Mesothelial cell of epicardium (in vitro differentiated cells): Measurements from ENCODE around the gene KRTAP9-1. TPM values are rescaled to one million over a fixed set of nuclear protein-coding genes. Genes with fewer than 3 reads are reported as not detected.
"Not testable (repeated sequence)": the region's sequence is repeated elsewhere in the genome, so short reads cannot be mapped to it uniquely, and the experiment has no call there.

Source experiments
- DNase-seq, 2 experiments: peaks; one replicate each; pipeline ENCODE4 v3.0.0; 2021; ENCODE audit warnings: low spot score in 2 of 2; ENCODE audit not compliant: unreplicated experiment in 2 of 2
- H3K27ac Mint-ChIP-seq: 2 replicates; pipeline ENCODE4 v1.8.0; 2021; ENCODE audit warnings: mixed read lengths
- H3K27me3 Mint-ChIP-seq: 2 replicates; pipeline ENCODE4 v1.8.0; 2021; ENCODE audit warnings: low read depth, mixed read lengths
- H3K36me3 Mint-ChIP-seq: 2 replicates; pipeline ENCODE4 v1.8.0; 2021; ENCODE audit warnings: mixed read lengths
- H3K4me1 Mint-ChIP-seq: 2 replicates; pipeline ENCODE4 v1.8.0; 2021; ENCODE audit warnings: mixed read lengths
- H3K4me3 Mint-ChIP-seq: 2 replicates; pipeline ENCODE4 v1.8.0; 2021; ENCODE audit warnings: mild to moderate bottlenecking, moderate library complexity, mixed read lengths
- H3K9me3 Mint-ChIP-seq: 2 replicates; pipeline ENCODE4 v1.8.0; 2021; ENCODE audit warnings: mixed read lengths
- total RNA-seq: library from RNA; stranded (reverse); gene quantifications from 3 replicates; pipeline ENCODE4 v1.2.1, GENCODE V29; 2021
- TF ChIP-seq, protein P1 (sequence below): fragments of 200-600 bp; sonication (generic); IDR thresholded peaks from one replicate; pipeline ENCODE4 v1.5.0; 2021; ENCODE audit warnings: antibody characterized with exemption; ENCODE audit not compliant: unreplicated experiment

KRTAP9-1 gene
- total RNA-seq, 1 donor from 2014 or later, result not detected

GRCh38 chr17:41212524-41213169, 23.0 kb downstream of the KRTAP9-1 start:
- TF ChIP-seq, protein P1, sequence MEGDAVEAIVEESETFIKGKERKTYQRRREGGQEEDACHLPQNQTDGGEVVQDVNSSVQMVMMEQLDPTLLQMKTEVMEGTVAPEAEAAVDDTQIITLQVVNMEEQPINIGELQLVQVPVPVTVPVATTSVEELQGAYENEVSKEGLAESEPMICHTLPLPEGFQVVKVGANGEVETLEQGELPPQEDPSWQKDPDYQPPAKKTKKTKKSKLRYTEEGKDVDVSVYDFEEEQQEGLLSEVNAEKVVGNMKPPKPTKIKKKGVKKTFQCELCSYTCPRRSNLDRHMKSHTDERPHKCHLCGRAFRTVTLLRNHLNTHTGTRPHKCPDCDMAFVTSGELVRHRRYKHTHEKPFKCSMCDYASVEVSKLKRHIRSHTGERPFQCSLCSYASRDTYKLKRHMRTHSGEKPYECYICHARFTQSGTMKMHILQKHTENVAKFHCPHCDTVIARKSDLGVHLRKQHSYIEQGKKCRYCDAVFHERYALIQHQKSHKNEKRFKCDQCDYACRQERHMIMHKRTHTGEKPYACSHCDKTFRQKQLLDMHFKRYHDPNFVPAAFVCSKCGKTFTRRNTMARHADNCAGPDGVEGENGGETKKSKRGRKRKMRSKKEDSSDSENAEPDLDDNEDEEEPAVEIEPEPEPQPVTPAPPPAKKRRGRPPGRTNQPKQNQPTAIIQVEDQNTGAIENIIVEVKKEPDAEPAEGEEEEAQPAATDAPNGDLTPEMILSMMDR, result no peak
- Mint-ChIP-seq H3K4me3 (no peak overlapping the region), H3K9me3 (peaks cover 19% of the 10 kb centered on the region), H3K4me1 (no peaks in the 10 kb centered on the region), H3K27me3 (no peaks in the 10 kb centered on the region), H3K27ac (no peak overlapping the region), H3K36me3 (no peaks in the 10 kb centered on the region)
- no peak for DNase-seq

DNA sequence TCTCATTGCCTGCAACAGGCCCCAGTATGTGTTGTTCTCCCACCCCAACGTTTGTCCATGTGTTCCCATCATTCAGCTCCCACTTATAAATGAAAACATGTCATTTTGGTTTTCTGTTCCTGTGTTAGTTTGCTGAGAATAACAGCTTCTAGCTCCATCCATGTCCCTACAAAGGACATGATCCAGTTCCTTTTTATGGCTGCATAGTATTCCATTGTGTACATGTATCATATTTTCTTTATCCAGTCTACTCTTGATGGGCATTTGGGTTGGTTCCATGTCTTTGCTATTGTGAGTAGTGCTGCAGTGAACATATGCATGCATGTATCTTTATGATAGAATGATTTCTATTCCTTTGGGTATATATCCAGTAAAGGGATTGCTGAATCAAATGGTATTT, 26.0 kb downstream of the KRTAP9-1 start:
- Mint-ChIP-seq H3K4me1 (no peaks in the 10 kb centered on the region), H3K36me3 (peaks cover 6% of the 10 kb centered on the region), H3K9me3 (peaks cover 11% of the 10 kb centered on the region), H3K27me3 (peaks cover 3% of the 10 kb centered on the region), H3K4me3 (no peak overlapping the region), H3K27ac (no peak overlapping the region)
- TF ChIP-seq, protein P1, result no peak
- DNase-seq, result no peak

DNA sequence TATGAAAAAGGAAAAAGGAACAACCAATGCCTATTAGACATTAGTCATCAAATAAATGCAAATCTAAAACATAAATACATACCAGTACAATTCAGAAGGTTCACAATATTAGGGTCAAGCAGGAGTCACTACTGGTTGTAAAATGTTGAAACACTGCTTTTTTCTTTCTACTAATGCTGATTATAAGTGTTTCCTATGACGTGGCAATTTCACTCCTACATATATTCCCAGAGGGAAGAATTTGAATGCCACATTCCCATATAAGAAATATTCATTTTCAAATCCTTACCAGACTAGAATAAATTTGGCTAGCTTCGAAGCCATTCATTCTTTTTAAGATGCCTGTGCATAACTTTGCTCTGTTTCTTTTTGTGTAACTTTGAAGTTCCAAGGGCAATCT, 34.1 kb downstream of the KRTAP9-1 start:
- TF ChIP-seq, protein P1, result no peak
- Mint-ChIP-seq H3K4me1 (peaks cover 2% of the 10 kb centered on the region), H3K27me3 (peaks cover 14% of the 10 kb centered on the region), H3K36me3 (peaks cover 7% of the 10 kb centered on the region), H3K27ac (peak overlapping the region; percentile 17), H3K9me3 (peaks cover 23% of the 10 kb centered on the region), H3K4me3 (no peak overlapping the region)
- no peak for DNase-seq

DNA sequence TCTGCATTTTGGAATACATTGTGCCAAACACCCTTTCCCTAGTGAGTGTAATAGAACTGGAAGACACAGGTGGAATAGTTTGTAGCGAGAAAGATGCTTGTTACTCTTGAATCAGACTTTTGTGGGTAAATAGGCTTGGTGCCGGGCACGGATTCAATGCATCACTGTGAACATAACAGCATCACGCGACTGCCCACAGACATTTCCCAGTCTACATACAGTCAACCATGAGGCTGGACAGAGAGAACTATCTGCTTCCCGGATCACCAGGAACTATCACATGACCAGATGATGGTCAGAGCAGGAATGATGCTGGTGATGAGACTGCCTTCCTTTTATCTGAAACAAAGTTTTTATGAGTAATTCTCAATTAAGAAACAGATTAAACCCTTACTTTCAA, 36.4 kb downstream of the KRTAP9-1 start:
- TF ChIP-seq, protein P1, result no peak
- DNase-seq, result no peak
- H3K36me3 Mint-ChIP-seq, result no peaks in the 10 kb centered on the region
- H3K4me3 Mint-ChIP-seq, result no peak overlapping the region
- no peak overlapping the region for H3K27ac Mint-ChIP-seq
- peaks cover 14% of the 10 kb centered on the region for H3K9me3 Mint-ChIP-seq
- peaks cover 13% of the 10 kb centered on the region for H3K27me3 Mint-ChIP-seq
- peaks cover 2% of the 10 kb centered on the region for H3K4me1 Mint-ChIP-seq

DNA sequence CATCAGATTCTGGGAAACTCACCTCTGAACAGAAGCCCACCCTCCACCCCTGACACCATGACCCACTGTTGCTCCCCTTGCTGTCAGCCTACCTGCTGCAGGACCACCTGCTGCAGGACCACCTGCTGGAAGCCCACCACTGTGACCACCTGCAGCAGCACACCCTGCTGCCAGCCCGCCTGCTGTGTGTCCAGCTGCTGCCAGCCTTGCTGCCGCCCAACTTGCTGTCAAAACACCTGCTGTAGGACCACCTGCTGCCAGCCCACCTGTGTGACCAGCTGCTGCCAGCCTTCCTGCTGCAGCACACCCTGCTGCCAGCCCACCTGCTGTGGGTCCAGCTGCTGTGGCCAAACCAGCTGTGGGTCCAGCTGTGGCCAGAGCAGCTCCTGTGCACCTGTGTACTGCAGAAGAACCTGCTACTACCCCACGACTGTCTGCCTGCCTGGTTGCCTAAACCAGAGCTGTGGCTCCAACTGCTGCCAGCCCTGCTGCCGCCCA, 37.0 kb downstream of the KRTAP9-1 start, which contains the start of gene KRTAP9-2:
KRTAP9-2 (plus strand) TSS at position 51 of the 498 bp plus-strand sequence; CDS start at position 58, 7 bp downstream.
- not testable (repeated sequence) for H3K4me3 Mint-ChIP-seq, H3K36me3 Mint-ChIP-seq, DNase-seq, H3K27me3 Mint-ChIP-seq, H3K27ac Mint-ChIP-seq, H3K9me3 Mint-ChIP-seq, H3K4me1 Mint-ChIP-seq

- no peak overlapping the region for H3K27ac Mint-ChIP-seq
- H3K4me3 Mint-ChIP-seq, result no peak overlapping the region
- no peak for DNase-seq
- H3K9me3 Mint-ChIP-seq, result peaks cover 6% of the 10 kb centered on the region
- TF ChIP-seq, protein P1, result no peak
- no peaks in the 10 kb centered on the region for H3K36me3 Mint-ChIP-seq
- peaks cover 7% of the 10 kb centered on the region for H3K4me1 Mint-ChIP-seq
- peaks cover 22% of the 10 kb centered on the region for H3K27me3 Mint-ChIP-seq
Observed at GRCh38 chr17:41230094-41230493, 40.4 kb downstream of the KRTAP9-1 start.
